Smooth muscle cell (in vitro differentiated cells): ENCODE measurements around the gene GOLGA1. TPM values are rescaled to one million over a fixed set of nuclear protein-coding genes. Genes with fewer than 3 reads are reported as not detected.

Experiments used
- DNase-seq: peaks from one replicate; lab custom pipeline; 2025; ENCODE audit not compliant: unreplicated experiment; lab: John Stamatoyannopoulos, UW
- H2AFZ ChIP-seq: fragments of 200-600 bp; sonication (generic); 2 replicates; pipeline ENCODE4 v1.6.0; 2016; ENCODE audit warnings: antibody characterized with exemption, low read depth, mild to moderate bottlenecking
- H3F3A ChIP-seq: fragments of 200-600 bp; sonication (generic); 2 replicates; pipeline ENCODE4 v1.6.0; 2017; ENCODE audit warnings: antibody characterized with exemption, low read depth
- H3K27ac ChIP-seq: fragments of 200-600 bp; sonication (generic); 2 replicates; pipeline ENCODE4 v1.5.1; 2016; ENCODE audit warnings: low read depth, mild to moderate bottlenecking
- H3K27me3 ChIP-seq: fragments of 200-600 bp; sonication (generic); 2 replicates; pipeline ENCODE4 v1.6.1; 2016; ENCODE audit warnings: low read depth, mild to moderate bottlenecking
- H3K36me3 ChIP-seq: fragments of 200-600 bp; sonication (generic); 2 replicates; pipeline ENCODE4 v1.5.1; 2016; ENCODE audit warnings: low read depth
- H3K4me1 ChIP-seq: fragments of 200-600 bp; sonication (generic); 2 replicates; pipeline ENCODE4 v1.5.1; 2016; ENCODE audit warnings: low read depth
- H3K4me2 ChIP-seq: fragments of 200-600 bp; sonication (generic); 2 replicates; pipeline ENCODE4 v1.6.0; 2016; ENCODE audit warnings: mild to moderate bottlenecking
- H3K4me3 ChIP-seq: fragments of 200-600 bp; sonication (generic); 2 replicates; pipeline ENCODE4 v1.5.1; 2016; ENCODE audit warnings: mild to moderate bottlenecking
- H3K79me2 ChIP-seq: fragments of 200-600 bp; sonication (generic); 2 replicates; pipeline ENCODE4 v1.6.0; 2016; ENCODE audit warnings: low read depth, mild to moderate bottlenecking
- H3K9ac ChIP-seq: fragments of 200-600 bp; sonication (generic); 2 replicates; pipeline ENCODE4 v1.6.0; 2016; ENCODE audit warnings: low read depth
- H3K9me3 ChIP-seq: fragments of 200-600 bp; sonication (generic); replicated peaks from 2 replicates; pipeline ENCODE4 v1.5.1; 2016; ENCODE audit warnings: low read depth
- H4K20me1 ChIP-seq: fragments of 200-600 bp; sonication (generic); 2 replicates; pipeline ENCODE4 v1.6.0; 2016; ENCODE audit warnings: low read depth
- CTCF ChIP-seq: fragments of 200-600 bp; sonication (generic); IDR thresholded peaks from 2 replicates; pipeline ENCODE4 v1.5.1; 2017; ENCODE audit warnings: borderline replicate concordance, mild to moderate bottlenecking, antibody characterized with exemption; ENCODE audit not compliant: insufficient read depth, poor library complexity, severe bottlenecking
- WGBS: methylation state at CpG from one replicate; pipeline ENCODE4 v1.1.7; 2016; ENCODE audit warnings: low lambda C conversion rate; 5-methylcytosine and 5-hydroxymethylcytosine counted together
- polyA plus RNA-seq: library from polyadenylated mRNA; unstranded; fragments of >200 nt; fragmentation: Nextera tagmentation; extraction: Ambion mirVana; gene quantifications from 2 replicates; pipeline ENCODE4 v1.2.1, GENCODE V29; 2016
- total RNA-seq: library from RNA; depleted of rRNA; stranded (reverse); fragments of >200 nt; gene quantifications from 2 replicates; pipeline ENCODE4 v1.2.3, GENCODE V29; 2014

Gene GOLGA1
- total and polyA plus RNA-seq, 2 experiments from 2014 or later: 6.8 to 11.0 TPM

GRCh38 chr9:124859803-124860581, 80.9 kb downstream of the GOLGA1 start:
- peaks cover 31% of the 10 kb centered on the region for H3K79me2 ChIP-seq
- H4K20me1 ChIP-seq: peaks cover 56% of the 10 kb centered on the region
- DNase-seq: no peak
- H3F3A ChIP-seq: peaks cover 15% of the 10 kb centered on the region
- peaks cover 4% of the 10 kb centered on the region for H3K36me3 ChIP-seq
- no peaks in the 10 kb centered on the region for H3K27me3 ChIP-seq
- WGBS: 77% methylated on average over 10 of the region's 10 CpGs
- no peak overlapping the region for H2AFZ ChIP-seq
- H3K27ac ChIP-seq: peak overlapping the region; percentile 96
- H3K4me3 ChIP-seq: peak overlapping the region; percentile 97
- no peak for TF ChIP-seq CTCF
- peaks cover 18% of the 10 kb centered on the region for H3K4me1 ChIP-seq
- H3K9ac ChIP-seq: peak overlapping the region; percentile 95
- H3K4me2 ChIP-seq: peak overlapping the region; percentile 95
- H3K9me3 ChIP-seq: no peaks in the 10 kb centered on the region

- Histone ChIP-seq H3F3A (peaks cover 24% of the 10 kb centered on the region), H3K4me1 (peaks cover 18% of the 10 kb centered on the region), H3K4me2 (no peak overlapping the region), H3K36me3 (peaks cover 4% of the 10 kb centered on the region), H3K9ac (no peak overlapping the region), H3K79me2 (peaks cover 31% of the 10 kb centered on the region), H2AFZ (no peak overlapping the region), H3K27me3 (no peaks in the 10 kb centered on the region), H3K9me3 (no peaks in the 10 kb centered on the region), H4K20me1 (peaks cover 56% of the 10 kb centered on the region), H3K27ac (no peak overlapping the region), H3K4me3 (no peak overlapping the region)
- DNase-seq: no peak
- no peak for TF ChIP-seq CTCF
- 94% methylated on average over 9 of the region's 9 CpGs for WGBS
Observed at GRCh38 chr9:124858330-124859046, 82.4 kb downstream of the GOLGA1 start.

- no peak overlapping the region for H3K27ac ChIP-seq
- H3K4me2 ChIP-seq: no peak overlapping the region
- H3K79me2 ChIP-seq: peaks cover 31% of the 10 kb centered on the region
- no peaks in the 10 kb centered on the region for H3K9me3 ChIP-seq
- peaks cover 14% of the 10 kb centered on the region for H3K4me1 ChIP-seq
- no peak overlapping the region for H2AFZ ChIP-seq
- DNase-seq: no peak
- peaks cover 4% of the 10 kb centered on the region for H3K36me3 ChIP-seq
- peaks cover 56% of the 10 kb centered on the region for H4K20me1 ChIP-seq
- no peak overlapping the region for H3K4me3 ChIP-seq
- no peak for TF ChIP-seq CTCF
- H3F3A ChIP-seq: peaks cover 26% of the 10 kb centered on the region
- no peaks in the 10 kb centered on the region for H3K27me3 ChIP-seq
- H3K9ac ChIP-seq: no peak overlapping the region
- 97% methylated on average over 24 of the region's 24 CpGs for WGBS
Observed at GRCh38 chr9:124857533-124858162, 83.2 kb downstream of the GOLGA1 start.
